NCI-H510A (cell line): ENCODE results near the gene HYCC2.
"Not testable (repeated sequence)": the region's sequence is repeated elsewhere in the genome, so short reads cannot be mapped to it uniquely, and the experiment has no call there.

ENCODE experiments used
- DNase-seq: peaks from one replicate; lab custom pipeline; 2025; lab: John Stamatoyannopoulos, UW

HYCC2 gene

GRCh38 chr2:201071479-201072200 lies at the start of gene HYCC2, which contains the start of gene NDUFB3:
HYCC2 (minus strand) TSS chr2:201071671; CDS start chr2:201024009, 47,662 bp downstream.
NDUFB3 (plus strand) TSS chr2:201072001; CDS start chr2:201078883, 6,882 bp downstream.
- peak; percentile 75 for DNase-seq

DNA sequence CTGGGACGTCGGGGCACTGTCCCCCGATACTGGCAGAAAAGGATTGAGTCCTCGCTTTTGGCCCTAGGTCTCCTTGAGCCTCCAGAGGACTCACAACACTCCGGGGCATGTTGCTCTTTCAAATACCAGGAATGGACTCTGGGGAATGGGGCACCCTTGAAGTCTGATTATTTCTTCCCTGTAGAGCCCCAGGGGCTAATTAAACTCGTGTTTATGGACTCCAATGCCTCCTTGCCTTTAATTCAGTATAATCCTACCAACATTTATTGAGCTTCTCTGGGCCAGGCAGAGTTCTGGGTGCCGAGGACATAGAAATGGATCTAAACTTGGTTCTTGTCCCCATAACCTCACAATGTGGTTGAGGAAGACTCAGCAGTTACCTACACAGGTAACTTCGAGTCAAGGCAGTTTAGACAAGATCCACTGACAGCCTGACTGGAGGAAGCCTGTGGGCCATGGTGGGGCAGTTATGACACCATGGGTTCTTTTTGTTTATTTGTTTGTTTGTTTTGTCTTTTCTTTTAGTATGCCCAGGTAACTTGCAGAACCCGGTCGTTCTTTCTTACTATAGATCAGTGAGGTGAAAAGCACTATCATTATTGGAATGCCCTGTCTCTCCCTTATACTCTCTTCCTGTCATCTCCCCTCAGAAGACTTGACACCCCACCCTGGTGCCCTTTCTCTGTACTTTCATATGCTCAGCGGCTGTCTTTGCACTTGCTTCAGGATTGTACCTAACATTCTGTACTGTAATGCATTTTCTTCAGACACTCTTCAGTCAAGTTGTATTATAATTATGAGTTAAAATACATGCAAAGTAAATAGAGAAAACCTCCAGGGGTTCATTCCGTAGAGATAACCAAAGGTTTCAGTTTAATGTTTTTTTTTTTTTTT lies 47.7 kb upstream of the HYCC2 start:
- no peak for DNase-seq

DNA sequence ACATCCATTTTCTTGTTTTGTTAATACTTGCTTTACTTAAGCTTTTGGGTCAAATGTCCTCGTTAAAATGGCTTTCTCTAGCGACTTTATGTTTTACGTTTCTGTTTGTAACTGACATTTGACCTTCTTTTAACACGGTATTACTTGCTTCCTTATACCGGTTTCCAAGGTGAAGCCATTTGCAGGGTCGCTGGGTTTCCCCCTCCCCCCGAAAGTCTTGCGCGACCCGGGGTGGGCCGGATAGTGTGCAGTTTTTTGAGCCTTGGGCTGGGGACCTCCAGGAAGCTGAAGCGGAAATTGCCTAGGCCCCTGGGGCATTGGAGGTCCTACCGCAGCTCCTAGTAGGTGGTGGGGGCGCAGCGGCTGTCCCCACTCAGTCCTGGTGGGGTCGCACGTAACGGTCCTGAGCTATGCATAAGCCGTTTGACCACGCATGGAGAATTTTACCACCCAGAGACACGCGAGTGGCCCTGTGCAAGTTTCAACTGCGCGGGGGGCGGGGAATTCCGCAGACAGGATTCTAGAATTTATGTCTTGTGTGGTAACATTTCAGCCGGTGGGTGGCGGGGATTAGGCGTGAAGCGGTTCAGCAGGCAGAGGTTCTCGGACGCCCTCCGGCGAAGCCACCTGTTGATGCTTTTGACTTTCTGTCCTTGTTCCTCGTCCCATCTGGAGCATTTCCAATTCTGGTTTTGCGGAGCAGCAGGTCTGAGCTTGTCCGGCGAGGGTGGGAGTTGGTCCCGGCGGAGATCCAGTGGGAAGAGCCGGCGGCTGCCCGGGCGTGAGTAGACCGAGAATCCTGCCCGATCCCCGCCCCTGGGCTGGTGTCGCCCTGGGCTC lies 46.9 kb upstream of the HYCC2 start:
- DNase-seq = peak; percentile 21

DNA sequence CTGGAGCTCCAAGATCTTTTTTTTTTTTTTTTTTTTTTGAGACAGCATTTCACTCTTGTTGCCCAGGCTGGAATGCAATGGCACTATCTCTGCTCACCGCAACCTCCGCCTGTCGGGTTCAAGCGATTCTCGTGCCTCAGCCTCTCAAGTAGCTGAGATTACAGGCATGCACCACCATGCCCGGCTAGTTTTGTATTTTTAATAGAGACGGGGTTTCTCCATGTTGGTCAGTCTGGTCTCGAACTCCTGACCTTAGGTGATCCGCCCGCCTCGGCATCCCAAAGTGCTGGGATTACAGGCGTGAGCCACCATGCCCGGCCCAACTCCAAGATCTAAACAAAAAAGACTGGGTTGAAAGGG lies 46.2 kb upstream of the HYCC2 start:
- not testable (repeated sequence) for DNase-seq

GRCh38 chr2:201116959-201117734 lies 45.7 kb upstream of the HYCC2 start:
- peak; percentile 9 for DNase-seq

- DNase-seq = peak; percentile 58
Measured at GRCh38 chr2:201116115-201116958, 44.9 kb upstream of the HYCC2 start, which contains the start of gene CFLAR. CFLAR (plus strand) TSS chr2:201116164; CDS start chr2:201129866, 13,702 bp downstream.

GRCh38 chr2:201114846-201115245 lies 43.4 kb upstream of the HYCC2 start:
- no peak for DNase-seq

DNA sequence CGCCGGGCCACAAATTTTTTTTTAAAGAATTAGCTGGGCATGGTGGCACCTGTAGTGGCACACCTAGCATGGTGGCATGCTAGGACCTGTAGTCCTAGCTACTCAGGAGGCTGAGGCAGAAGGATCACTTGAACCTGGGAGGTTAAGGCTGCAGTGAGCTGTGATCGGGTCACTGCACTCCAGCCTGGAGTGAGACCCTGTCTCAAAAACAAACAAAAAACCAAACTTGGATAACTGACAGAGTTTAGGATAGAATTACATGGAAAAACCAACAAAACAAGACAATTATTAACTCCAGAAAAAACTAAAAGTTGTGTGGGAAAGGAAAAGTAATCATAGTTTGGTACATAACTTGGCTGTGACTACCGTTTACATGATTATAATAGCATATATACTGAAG lies 42.9 kb upstream of the HYCC2 start:
- DNase-seq = no peak

DNA sequence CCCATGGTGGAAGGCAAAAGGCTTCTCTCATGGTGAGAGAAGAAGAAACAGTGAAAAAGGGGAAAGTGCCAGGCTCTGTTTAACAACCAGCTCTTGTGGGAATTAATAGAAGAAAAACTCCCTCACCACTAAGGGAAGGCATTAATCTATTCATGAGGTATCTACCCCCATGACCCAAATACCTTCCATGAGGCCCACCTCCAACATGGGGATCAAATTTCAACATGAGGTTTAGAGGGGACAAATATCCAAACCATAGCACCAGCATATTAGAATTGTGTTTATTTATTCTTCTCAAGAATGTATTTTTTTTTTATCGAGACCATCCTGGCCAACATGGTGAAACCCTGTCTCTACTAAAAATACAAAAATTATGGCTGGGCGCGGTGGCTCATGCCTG lies 39.6 kb upstream of the HYCC2 start:
- DNase-seq = no peak

DNA sequence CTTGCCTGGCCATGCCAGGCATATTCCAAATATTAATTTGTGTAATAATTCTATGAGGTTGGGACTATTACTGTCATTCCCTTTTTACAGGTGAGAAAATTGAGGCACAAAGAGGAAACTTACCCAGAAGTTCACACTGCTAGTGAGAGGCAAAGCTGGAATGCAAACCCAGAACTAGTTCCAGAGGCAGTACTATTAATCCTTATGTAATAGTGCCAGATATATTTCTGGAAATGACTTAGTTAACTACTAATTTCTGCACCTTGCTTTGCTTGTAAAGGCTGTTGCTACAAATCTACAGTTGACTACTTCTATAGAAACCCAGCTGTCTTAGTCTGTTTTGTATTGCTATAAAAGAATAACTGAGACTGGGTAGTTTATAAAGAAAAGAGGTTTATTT lies 39.1 kb upstream of the HYCC2 start:
- DNase-seq = no peak

DNA sequence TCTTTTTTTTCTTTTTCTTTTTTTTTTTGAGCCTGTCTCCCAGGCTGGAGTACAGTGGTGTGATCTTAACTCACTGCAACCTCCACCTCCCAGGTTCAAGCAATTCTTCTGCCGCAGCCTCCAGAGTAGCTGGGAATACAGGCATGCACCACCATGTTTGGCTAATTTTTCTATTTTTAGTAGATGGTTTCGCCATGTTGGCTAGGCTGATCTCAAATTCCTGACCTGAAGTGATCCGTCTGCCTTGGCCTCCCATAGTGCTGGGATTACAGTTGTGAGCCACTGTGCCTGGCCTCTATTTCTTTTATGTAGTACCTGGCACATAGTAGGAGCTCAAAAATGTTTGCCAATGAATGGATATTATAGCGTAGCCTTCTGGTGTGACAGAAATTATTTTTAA lies 37.7 kb upstream of the HYCC2 start:
- DNase-seq = no peak

- no peak for DNase-seq
Measured at GRCh38 chr2:201108341-201108740, 36.9 kb upstream of the HYCC2 start.

GRCh38 chr2:201107624-201108023 lies 36.2 kb upstream of the HYCC2 start:
- DNase-seq = no peak

DNA sequence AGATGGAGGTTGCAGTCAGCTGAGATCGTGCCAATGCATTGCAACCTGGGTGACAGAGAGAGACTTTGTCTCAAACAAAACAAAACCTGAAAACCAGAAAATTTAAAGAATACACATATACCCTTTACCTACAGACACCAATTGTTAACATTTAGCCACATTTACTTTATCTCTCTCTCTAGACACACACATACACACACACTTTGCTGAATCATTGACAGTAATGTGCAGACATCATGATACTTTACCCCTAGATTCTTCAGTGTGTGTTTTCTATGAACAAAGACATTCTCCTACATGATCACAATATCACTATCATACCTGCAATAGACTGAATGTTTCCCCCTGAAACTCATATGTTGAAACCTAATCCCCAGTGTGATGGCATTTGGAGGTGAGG lies 34.3 kb upstream of the HYCC2 start:
- DNase-seq = no peak

DNA sequence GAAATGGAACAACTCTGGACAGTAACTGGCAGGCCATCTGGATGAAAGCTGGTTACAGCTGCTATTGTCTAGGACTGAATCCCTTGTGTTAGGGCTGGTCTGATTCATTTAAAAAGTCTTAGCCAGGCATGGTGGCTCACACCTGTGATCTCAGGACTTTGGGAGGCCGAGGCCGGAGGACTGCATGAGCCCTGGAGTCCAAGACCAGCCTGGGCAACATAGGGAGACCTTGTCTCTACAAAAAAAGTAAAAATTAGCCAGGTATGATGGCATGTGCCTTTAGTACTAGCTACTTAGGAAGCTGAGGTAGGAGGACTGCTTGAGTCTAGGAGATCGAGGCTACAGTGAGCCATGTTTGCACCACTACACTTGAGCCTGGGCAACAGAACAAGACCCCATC lies 29.0 kb upstream of the HYCC2 start:
- no peak for DNase-seq

DNA sequence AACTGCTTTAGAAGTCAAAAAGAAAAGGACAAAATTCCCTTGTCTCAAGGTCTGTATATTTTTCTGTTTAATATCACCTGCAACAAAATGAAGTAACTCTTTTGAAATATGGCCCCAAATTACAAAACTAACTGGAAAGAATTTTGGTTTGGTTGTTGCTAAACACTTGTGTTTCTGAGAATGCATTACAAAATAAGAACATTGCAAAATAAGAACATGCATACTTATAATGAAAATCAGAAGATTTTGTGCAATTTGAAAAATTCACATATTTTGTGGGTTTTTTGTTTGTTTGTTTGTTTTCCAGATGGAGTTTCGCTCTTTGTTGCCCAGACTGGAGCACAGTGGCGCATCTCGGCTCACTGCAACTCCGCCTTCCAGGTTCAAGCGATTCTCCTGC lies 22.1 kb upstream of the HYCC2 start:
- DNase-seq = no peak

GRCh38 chr2:201090574-201090973 lies 19.1 kb upstream of the HYCC2 start:
- DNase-seq = no peak

DNA sequence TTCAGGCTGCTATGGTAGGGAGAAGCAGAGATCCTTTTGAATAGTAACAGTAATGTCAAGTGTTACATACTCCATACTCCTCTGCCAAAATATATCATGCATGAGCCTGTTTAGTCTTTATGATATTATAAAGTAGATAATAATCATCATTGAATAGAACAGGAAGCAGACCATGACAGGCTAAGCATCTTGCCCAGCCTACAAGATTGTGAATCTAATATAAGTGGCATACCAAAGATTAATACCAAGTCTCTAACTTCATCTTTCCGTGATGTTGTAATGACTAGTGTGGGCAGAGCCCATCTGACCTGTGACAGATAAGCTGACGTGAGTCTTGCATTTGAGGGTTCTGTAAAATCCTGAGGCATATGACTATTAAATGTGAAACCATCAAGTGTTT lies 13.4 kb upstream of the HYCC2 start:
- no peak for DNase-seq

- no peak for DNase-seq
Measured at GRCh38 chr2:201074996-201075395, 3.5 kb upstream of the HYCC2 start.

DNA sequence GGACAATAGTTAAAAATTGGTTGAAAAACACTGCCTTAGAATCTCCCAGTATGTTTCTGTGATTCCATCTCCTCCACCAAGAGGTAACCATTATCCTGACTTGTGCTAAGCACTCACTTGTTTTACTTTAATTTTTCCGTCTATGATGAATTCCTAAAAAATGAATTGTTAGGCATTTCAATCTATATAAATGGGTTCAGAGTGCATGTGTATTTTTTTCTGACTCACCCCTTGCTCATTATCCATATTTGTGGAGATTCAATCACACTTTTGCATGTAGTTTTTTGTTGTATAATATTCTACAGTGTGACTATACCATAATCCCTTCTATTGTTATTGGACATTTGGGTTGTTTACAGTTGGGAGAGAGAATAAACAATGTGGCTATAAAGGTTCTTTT lies 1.6 kb upstream of the HYCC2 start:
- no peak for DNase-seq

DNA sequence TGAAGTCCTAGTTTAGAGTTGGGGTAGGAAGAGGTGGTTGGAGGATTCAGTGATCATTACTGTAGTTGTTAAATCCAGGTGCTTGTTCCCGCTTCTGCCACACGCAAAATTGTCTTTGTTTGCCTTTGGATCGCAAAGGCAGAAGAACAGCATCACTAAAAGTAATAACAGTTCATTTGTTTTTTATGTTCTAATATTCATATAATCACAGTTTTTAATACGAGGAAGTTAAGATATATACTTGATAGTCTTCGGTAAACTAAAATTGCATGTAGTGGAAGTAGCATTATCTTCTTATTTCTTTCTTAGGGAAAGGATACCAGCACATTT lies 695 bp upstream of the HYCC2 start:
- DNase-seq = no peak
